HCT116 (cell line): ENCODE measurements around the gene IER3. TPM values are rescaled to one million over a fixed set of nuclear protein-coding genes. Genes with fewer than 3 reads are reported as not detected.

ENCODE experiments used
- ATAC-seq: fragments of 200-7000 bp; cut with Tn5 transposase; 2 replicates; pipeline ENCODE4 v1.9.1; 2020; ENCODE audit warnings: mild to moderate bottlenecking, moderate library complexity
- BruUV-seq: library from RNA; stranded (reverse); fragments of 400-500 nt; replicated peaks from 2 replicates; lab custom pipeline; 2021; lab: Mats Ljungman, UMichigan
- CTCF ChIA-PET: fragments of 300-600 bp; sonication (Branson Sonifier 250); formaldehyde crosslinking; loops from one replicate; lab custom pipeline; 2021; ENCODE audit warnings: antibody characterized with exemption; lab: Charles Lee
- POLR2A ChIA-PET: fragments of 300-600, 350-600 bp; sonication (Branson Sonifier 250); formaldehyde crosslinking; loops from one replicate; lab custom pipeline; 2021; ENCODE audit warnings: antibody characterized with exemption; lab: Charles Lee
- RAD21 ChIA-PET, 2 experiments: fragments of 300-600 bp; sonication (Branson Sonifier 250); formaldehyde crosslinking; loops; one replicate each; lab custom pipeline; 2023; ENCODE audit warnings: low total read pairs in 2 of 2; ENCODE audit not compliant: uncharacterized antibody in 2 of 2, unreplicated experiment in 2 of 2, low non-redundant PET in 1 of 2; lab: Charles Lee
- DNase-seq: peaks from one replicate; pipeline ENCODE4 v3.0.0-alpha.2; 2010; ENCODE audit warnings: low read depth, low spot score
- H2AFZ ChIP-seq: fragments of 200-600 bp; shearing (Covaris generic), sonication (generic); 2 replicates; pipeline ENCODE4 v1.6.1; 2017; ENCODE audit warnings: low read depth, mixed run types, mixed read lengths, antibody characterized with exemption, low read length; ENCODE audit not compliant: poor library complexity, severe bottlenecking
- H3K27ac ChIP-seq: 2 replicates; pipeline ENCODE4 v1.5.1; 2012; ENCODE audit warnings: low read depth, low read length
- H3K27me3 ChIP-seq: fragments of 200-600 bp; sonication (generic); 2 replicates; pipeline ENCODE4 v1.6.1; 2016; ENCODE audit warnings: mixed run types, low read length, mixed read lengths; ENCODE audit not compliant: insufficient read depth
- H3K36me3 ChIP-seq, 2 experiments: fragments of 200-500 bp in 1 of 2; fragments of 200-600 bp in 1 of 2; sonication (Bioruptor generic) in 1 of 2; sonication (generic) in 1 of 2; 2 replicates each; pipeline versions ENCODE4 v1.5.1 to v1.6.1; 2014 to 2016; ENCODE audit warnings: low read length in 2 of 2, inconsistent platforms in 1 of 2, mixed read lengths in 1 of 2, mixed run types in 1 of 2; ENCODE audit not compliant: insufficient read depth in 2 of 2, control insufficient read depth in 1 of 2
- H3K4me1 ChIP-seq, 2 experiments: fragments of 200-600 bp in 1 of 2; sonication (generic) in 1 of 2; 2 replicates each; pipeline versions ENCODE4 v1.5.1 to v1.6.1; 2012 to 2017; ENCODE audit warnings: low read length in 2 of 2, inconsistent platforms in 1 of 2, mild to moderate bottlenecking in 1 of 2, mixed read lengths in 1 of 2, mixed run types in 1 of 2, moderate library complexity in 1 of 2; ENCODE audit not compliant: insufficient read depth in 2 of 2, control insufficient read depth in 1 of 2
- H3K4me2 ChIP-seq: fragments of 200-600 bp; sonication (generic); 2 replicates; pipeline ENCODE4 v1.6.1; 2017; ENCODE audit warnings: mixed run types, low read length, mixed read lengths
- H3K4me3 ChIP-seq, 2 experiments: fragments of 200-600 bp in 1 of 2; sonication (generic) in 1 of 2; replicated peaks in 1 of 2; 2 replicates each; pipeline ENCODE4 v1.5.1; 2011 to 2016; ENCODE audit warnings: low read length in 2 of 2, control low read depth in 1 of 2, low read depth in 1 of 2, mild to moderate bottlenecking in 1 of 2, mixed read lengths in 1 of 2, mixed run types in 1 of 2
- H3K79me2 ChIP-seq: fragments of 200-600 bp; sonication (generic); 2 replicates; pipeline ENCODE4 v1.6.1; 2017; ENCODE audit warnings: mild to moderate bottlenecking, mixed run types, low read length, moderate library complexity, mixed read lengths; ENCODE audit not compliant: insufficient read depth
- H3K9ac ChIP-seq: fragments of 200-600 bp; sonication (generic); 2 replicates; pipeline ENCODE4 v1.6.1; 2016; ENCODE audit warnings: low read length, mixed read lengths
- H3K9me2 ChIP-seq: fragments of 200-600 bp; sonication (generic), shearing (Covaris generic); 2 replicates; pipeline ENCODE4 v1.6.1; 2017; ENCODE audit warnings: mixed run types, mild to moderate bottlenecking, moderate library complexity; ENCODE audit not compliant: insufficient read depth
- H3K9me3 ChIP-seq, 2 experiments: fragments of 200-500 bp in 1 of 2; fragments of 200-600 bp in 1 of 2; sonication (Bioruptor generic) in 1 of 2; sonication (generic) in 1 of 2; 2 replicates each; pipeline ENCODE4 v1.6.1; 2014 to 2017; ENCODE audit warnings: low read length in 2 of 2, mixed read lengths in 2 of 2, inconsistent platforms in 1 of 2, low read depth in 1 of 2, mild to moderate bottlenecking in 1 of 2, mixed run types in 1 of 2, moderate library complexity in 1 of 2; ENCODE audit not compliant: control insufficient read depth in 1 of 2, insufficient read depth in 1 of 2
- H4K20me1 ChIP-seq: fragments of 200-600 bp; sonication (generic), shearing (Covaris generic); 2 replicates; pipeline ENCODE4 v1.6.1; 2017; ENCODE audit warnings: mixed run types, mild to moderate bottlenecking, moderate library complexity; ENCODE audit not compliant: insufficient read depth
- ATF3 ChIP-seq: IDR thresholded peaks from 2 replicates; pipeline ENCODE4 v1.6.1; 2012
- CBX3 ChIP-seq: IDR thresholded peaks from 2 replicates; pipeline ENCODE4 v1.6.1; 2012; ENCODE audit warnings: low read depth
- CEBPB ChIP-seq: IDR thresholded peaks from 2 replicates; pipeline ENCODE4 v1.6.1; 2012; ENCODE audit warnings: low read depth
- EGR1 ChIP-seq: IDR thresholded peaks from 2 replicates; pipeline ENCODE4 v1.6.1; 2012; ENCODE audit warnings: low read depth
- ELF1 ChIP-seq: IDR thresholded peaks from 2 replicates; pipeline ENCODE4 v1.6.1; 2012; ENCODE audit warnings: low read depth, borderline replicate concordance
- FOSL1 ChIP-seq: IDR thresholded peaks from 2 replicates; pipeline ENCODE4 v1.6.1; 2012; ENCODE audit warnings: low read depth
- JUND ChIP-seq: IDR thresholded peaks from 2 replicates; pipeline ENCODE4 v1.6.1; 2012
- SP1 ChIP-seq: IDR thresholded peaks from 2 replicates; pipeline ENCODE4 v1.6.1; 2012; ENCODE audit warnings: low read depth
- intact Hi-C: fragments of 100-400 bp; cut with micrococcal nuclease; formaldehyde crosslinking; loops from 2 replicates; pipeline ENCODE4 v1.10.0; 2022
- total RNA-seq: library from RNA; stranded (reverse); gene quantifications from one replicate; pipeline ENCODE4 v1.2.1, GENCODE V29; 2021; ENCODE audit not compliant: unreplicated experiment

IER3 gene
- total RNA-seq, 1 experiment from 2014 or later: 952 TPM

- POLR2A ChIA-PET: interaction anchor here (0.8 to 12.4 kb wide), 6 partner anchors 9 to 46 kb away, joined by 4 to 195 read pairs (median 6); partner anchors contain the start of gene IER3
- no peak overlapping the region for H3K4me2 ChIP-seq
- intact Hi-C loops: no loop called here
- no peaks in the 10 kb centered on the region for H3K36me3 ChIP-seq
- H3K9ac ChIP-seq: no peak overlapping the region
- H2AFZ ChIP-seq: no peak overlapping the region
- DNase-seq (no peak), ATAC-seq (no peak)
- TF ChIP-seq CEBPB (no peak), CBX3 (no peak), ELF1 (no peak), FOSL1 (no peak), ATF3 (no peak), JUND (no peak), EGR1 (no peak), SP1 (no peak)
- RAD21 ChIA-PET: no interaction called here
- no peak overlapping the region for H3K4me3 ChIP-seq
- peaks cover 59 to 82% of the 10 kb centered on the region in 2 experiments for H3K4me1 ChIP-seq
- H3K27ac ChIP-seq: no peak overlapping the region
- H4K20me1 ChIP-seq: no peaks in the 10 kb centered on the region
- CTCF ChIA-PET: no interaction called here
- H3K9me3 ChIP-seq: no peaks in the 10 kb centered on the region
- H3K27me3 ChIP-seq: no peaks in the 10 kb centered on the region
- BruUV-seq: no TSS peak
- no peaks in the 10 kb centered on the region for H3K9me2 ChIP-seq
- no peaks in the 10 kb centered on the region for H3K79me2 ChIP-seq
These were observed 16.2 kb upstream of the IER3 start for GRCh38 chr6:30760549-30760948.

DNA sequence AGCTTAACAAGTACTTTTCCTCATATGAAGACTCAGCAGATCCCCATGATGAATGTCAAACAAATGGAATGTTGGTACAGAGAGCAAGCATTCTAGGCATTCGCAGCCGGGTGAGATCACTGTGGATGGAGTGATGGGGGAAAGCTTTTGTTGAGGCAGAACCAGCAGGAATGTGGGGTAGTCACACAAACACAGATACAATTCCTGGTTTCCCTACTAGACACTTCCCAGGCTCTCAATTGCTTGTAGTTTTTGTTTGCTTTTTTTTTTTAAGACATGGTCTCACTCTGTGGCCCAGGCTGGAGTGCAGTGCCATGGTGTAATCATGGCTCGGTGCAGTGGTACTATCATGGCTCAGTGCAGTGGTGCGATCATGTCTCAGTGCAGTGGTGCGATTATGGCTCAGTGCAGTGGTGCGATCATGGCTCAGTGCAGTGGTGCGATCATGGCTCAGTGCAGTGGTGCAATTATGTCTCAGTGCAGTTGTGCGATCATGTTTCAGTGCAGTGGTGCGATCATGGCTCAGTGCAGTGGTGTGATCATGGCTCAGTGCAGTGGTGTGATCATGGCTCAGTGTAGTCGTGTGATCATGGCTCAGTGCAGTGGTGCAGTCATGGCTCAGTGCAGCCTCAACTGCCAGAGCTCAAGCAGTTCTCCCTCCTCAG is 15.4 kb upstream of the IER3 start:
- no peak for ATAC-seq
- intact Hi-C loops: no loop called here

More for the DNA sequence above, 15.4 kb upstream of the IER3 start:
- H3K9ac ChIP-seq: no peak overlapping the region
- no peak overlapping the region for H3K4me3 ChIP-seq
- no peak overlapping the region; the same call in 1 of the 2 replicates for H3K27ac ChIP-seq
- no peak for TF ChIP-seq CEBPB
- TF ChIP-seq CBX3: peak; percentile 74; the same call in 1 of the 2 replicates
- no peak for TF ChIP-seq FOSL1
- TF ChIP-seq, all 23 proteins: peak for 1
- Histone ChIP-seq H3K79me2 (no peaks in the 10 kb centered on the region), H3K36me3 (no peaks in the 10 kb centered on the region), H4K20me1 (no peaks in the 10 kb centered on the region), H3K9me3 (no peaks in the 10 kb centered on the region), H2AFZ (no peak overlapping the region), H3K4me2 (peak overlapping the region; percentile 31), H3K27me3 (no peaks in the 10 kb centered on the region), H3K9me2 (no peaks in the 10 kb centered on the region), H3K4me1 (peaks cover 56 to 87% of the 10 kb centered on the region in 2 experiments)
- ChIA-PET RAD21 (no interaction called here), CTCF (no interaction called here), POLR2A (interaction anchor here (0.7 to 2.1 kb wide), 8 partner anchors 8 to 55 kb away, joined by 3 to 10 read pairs (median 6); partner anchors contain the start of gene IER3)
- DNase-seq: no peak
- BruUV-seq: no TSS peak
